IgD-negative memory B cell (primary cell): ENCODE data around the gene TTC3. TPM values are rescaled to one million over a fixed set of nuclear protein-coding genes. Genes with fewer than 3 reads are reported as not detected.
A peak's percentile ranks its signal among the peaks of the same experiment; 100 is the strongest.

Source experiments
- H3K27ac Mint-ChIP-seq, 3 donors: one replicate each; pipeline ENCODE4 v1.8.0; 2020 to 2022; ENCODE audit warnings: mild to moderate bottlenecking in 3 of 3, mixed read lengths in 3 of 3, moderate library complexity in 1 of 3
- H3K27me3 Mint-ChIP-seq: one replicate; pipeline ENCODE4 v1.8.0; 2021; ENCODE audit warnings: mixed read lengths
- H3K36me3 Mint-ChIP-seq: one replicate; pipeline ENCODE4 v1.8.0; 2020; ENCODE audit warnings: mild to moderate bottlenecking, mixed read lengths
- H3K4me1 Mint-ChIP-seq, 3 donors: one replicate each; pipeline ENCODE4 v1.8.0; 2020 to 2022; ENCODE audit warnings: mixed read lengths in 3 of 3, mild to moderate bottlenecking in 1 of 3
- H3K4me3 Mint-ChIP-seq, 4 donors: one replicate each; pipeline ENCODE4 v1.8.0; 2020 to 2022; ENCODE audit warnings: mild to moderate bottlenecking in 4 of 4, mixed read lengths in 4 of 4, moderate library complexity in 3 of 4
- H3K9me3 Mint-ChIP-seq, 3 donors: one replicate each; pipeline ENCODE4 v1.8.0; 2020 to 2021; ENCODE audit warnings: mixed read lengths in 3 of 3, mild to moderate bottlenecking in 1 of 3
- polyA plus RNA-seq: library from polyadenylated mRNA; unstranded; fragments of 300-500 nt; fragmentation: Illumina TruSeq; gene quantifications from one replicate; pipeline ENCODE4 v1.2.3, GENCODE V29; 2021

The TTC3 gene
- polyA plus RNA-seq, 1 donor from 2014 or later: 82.7 TPM

DNA sequence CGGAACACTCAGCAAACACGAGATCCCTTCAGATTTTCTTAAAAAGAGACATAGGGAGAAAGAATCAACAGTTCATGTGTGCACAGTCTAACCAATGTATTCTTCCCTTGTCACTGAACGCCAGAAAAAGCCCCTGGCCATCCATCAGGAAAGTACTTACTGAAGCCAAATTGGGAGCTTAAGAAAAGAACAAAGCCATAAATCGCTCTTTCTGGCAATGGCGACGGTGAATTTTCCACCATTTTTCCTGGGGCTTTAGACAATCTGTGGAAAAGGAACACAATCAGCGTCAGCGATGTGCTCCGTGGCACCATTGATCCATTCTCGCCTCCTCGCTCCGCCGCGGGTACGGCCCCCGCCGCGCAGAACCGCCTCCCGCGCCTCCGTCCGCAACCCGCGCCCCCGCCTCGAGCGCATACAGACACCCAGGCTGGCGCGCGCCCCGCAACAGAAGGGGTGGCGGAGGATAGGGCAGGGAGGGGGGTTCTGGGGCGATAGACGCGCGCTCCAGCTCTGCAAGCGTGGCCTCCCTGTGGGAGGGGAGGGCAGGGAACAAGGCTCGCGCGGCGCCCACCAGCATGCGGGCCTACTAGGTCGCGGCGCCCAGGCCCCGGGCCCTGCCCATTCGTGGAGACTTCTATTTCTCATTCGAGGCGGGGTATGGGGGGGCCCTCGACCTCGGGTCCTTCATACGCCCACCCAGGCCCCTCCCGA is 623 bp upstream of the TTC3 start:
- H3K27me3 Mint-ChIP-seq: no peaks in the 10 kb centered on the region
- peaks cover 0 to 4% (median 0%) of the 10 kb centered on the region in 3 donors for H3K9me3 Mint-ChIP-seq
- peaks cover 11 to 38% (median 26%) of the 10 kb centered on the region in 3 donors for H3K4me1 Mint-ChIP-seq
- H3K36me3 Mint-ChIP-seq: peaks cover 9% of the 10 kb centered on the region
- peak overlapping the region; percentile 85 to 93 (median 91) for H3K4me3 Mint-ChIP-seq
- H3K27ac Mint-ChIP-seq: peak overlapping the region; percentile 89 to 98 (median 97)

DNA sequence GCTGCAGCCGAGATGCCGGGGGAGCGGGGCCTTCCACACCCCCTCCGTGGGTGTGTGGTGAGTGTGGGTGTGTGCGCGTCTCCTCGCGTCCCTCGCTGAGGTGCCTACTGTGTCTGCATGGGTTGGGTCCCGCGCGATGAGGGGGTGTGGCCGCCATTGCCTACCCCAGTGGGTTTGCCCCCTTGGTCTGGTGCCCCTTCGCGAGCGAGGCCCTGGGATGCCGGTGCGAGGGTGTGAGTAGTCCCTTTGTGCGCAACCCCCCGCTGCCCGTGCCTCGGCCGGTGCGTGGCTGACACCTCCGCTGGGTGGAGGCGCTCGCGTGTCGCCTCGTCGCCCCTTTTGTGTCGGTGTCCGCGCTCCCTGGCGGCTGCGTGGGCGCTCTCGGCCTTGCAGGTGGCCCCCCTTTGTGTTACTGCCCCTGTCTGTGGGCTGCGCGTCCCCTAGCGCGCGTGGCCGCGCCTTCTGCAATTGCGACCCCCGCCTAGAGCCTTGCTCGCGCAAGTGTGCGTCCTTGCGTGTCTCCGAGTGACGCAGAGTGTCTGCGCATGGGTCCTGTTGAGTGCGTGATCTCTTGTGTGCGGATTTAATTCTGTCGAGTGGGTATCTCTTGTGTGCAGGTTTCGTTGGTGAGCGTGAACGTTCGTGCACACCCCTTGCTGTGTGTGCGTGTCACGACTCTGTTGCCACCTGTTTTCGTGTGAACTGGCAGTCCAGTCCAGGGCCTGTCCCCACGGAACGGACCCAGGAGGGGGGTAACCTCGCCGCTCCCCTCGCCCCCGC is 553 bp downstream of the TTC3 start:
- Mint-ChIP-seq H3K27ac (peak overlapping the region; percentile 89 to 99 (median 97)), H3K9me3 (peaks cover 0 to 4% (median 0%) of the 10 kb centered on the region in 3 donors), H3K4me1 (peaks cover 16 to 44% (median 31%) of the 10 kb centered on the region in 3 donors), H3K27me3 (no peaks in the 10 kb centered on the region), H3K4me3 (peak overlapping the region; percentile 82 to 98 (median 94)), H3K36me3 (peaks cover 4% of the 10 kb centered on the region)

DNA sequence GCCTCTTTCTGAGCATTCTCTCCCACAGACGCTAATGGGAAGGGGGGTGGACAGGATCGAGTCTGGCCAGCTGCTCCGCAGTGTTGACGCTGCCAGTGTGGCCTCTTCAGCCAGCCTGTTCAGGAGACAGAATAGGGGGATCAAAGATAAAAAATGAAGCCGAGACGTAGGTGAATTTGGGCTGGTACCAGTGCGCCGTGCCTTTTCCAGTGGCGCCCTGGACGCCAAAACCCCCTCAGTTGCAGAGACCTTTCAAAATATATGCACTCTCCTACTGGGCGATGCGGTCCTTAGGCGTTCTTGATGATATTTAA is 1.1 kb downstream of the TTC3 start:
- Mint-ChIP-seq H3K4me3 (peak overlapping the region; percentile 82 to 98 (median 94)), H3K4me1 (peaks cover 17 to 47% (median 35%) of the 10 kb centered on the region in 3 donors), H3K27ac (peak overlapping the region; percentile 89 to 99 (median 97)), H3K9me3 (peaks cover 1 to 4% (median 1%) of the 10 kb centered on the region in 3 donors), H3K27me3 (no peaks in the 10 kb centered on the region), H3K36me3 (peaks cover 2% of the 10 kb centered on the region)

DNA sequence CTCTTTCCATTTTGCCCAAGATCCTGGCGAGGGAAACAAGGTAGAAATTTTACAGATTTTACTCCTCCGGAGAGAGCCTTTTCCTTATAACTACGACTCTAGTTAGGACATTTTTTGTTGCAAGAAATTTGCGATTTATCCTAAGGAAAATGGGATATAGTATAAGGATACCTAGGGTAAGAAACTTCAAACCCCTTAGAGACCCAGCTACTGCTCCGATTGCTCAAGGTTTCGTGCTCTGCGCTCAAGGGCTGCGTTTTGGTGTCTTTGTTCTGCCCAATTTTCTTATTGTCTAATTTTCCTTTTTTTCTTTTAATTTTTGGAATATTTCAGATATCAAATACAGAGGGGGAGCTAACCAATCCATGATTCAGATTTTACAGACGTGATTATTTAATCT is 1.5 kb downstream of the TTC3 start:
- peaks cover 2 to 4% (median 2%) of the 10 kb centered on the region in 3 donors for H3K9me3 Mint-ChIP-seq
- H3K4me3 Mint-ChIP-seq: peak overlapping the region; percentile 82 to 98 (median 94)

DNA sequence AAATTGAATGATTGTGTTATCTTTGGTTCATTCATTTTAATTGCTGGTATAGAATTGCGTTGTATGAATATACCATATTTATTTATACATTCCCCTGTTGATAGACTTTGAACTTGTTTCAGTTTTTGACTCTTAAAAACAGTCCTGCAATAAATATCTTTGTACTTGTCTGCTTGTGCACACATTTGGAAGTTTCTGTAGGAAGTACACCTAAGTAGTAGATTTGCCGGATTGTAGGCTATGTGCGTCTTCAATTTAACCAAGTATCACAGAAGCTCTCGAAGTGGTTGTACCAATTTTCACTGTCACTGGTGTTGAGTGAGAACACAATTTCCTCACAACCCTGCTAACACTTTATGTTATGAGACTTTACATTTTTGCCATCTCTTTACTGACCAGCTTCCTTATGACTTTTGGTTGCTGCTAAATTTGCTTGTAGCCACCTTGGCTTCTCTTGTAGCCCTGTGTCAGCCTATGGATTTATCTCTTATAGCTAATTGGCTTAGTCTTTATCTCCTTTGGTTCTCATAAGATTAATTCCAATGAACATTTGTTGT is 2.2 kb downstream of the TTC3 start:
- Mint-ChIP-seq H3K27ac (peak overlapping the region in 1 of 3 donors; percentile 89), H3K9me3 (peaks cover 2 to 4% (median 2%) of the 10 kb centered on the region in 3 donors), H3K36me3 (peaks cover 4% of the 10 kb centered on the region), H3K4me3 (peak overlapping the region in 2 of 4 donors; percentile 82 to 93), H3K4me1 (peaks cover 19 to 45% (median 41%) of the 10 kb centered on the region in 3 donors), H3K27me3 (no peaks in the 10 kb centered on the region)

More for the DNA sequence above, 1.5 kb downstream of the TTC3 start:
- H3K27me3 Mint-ChIP-seq: no peaks in the 10 kb centered on the region
- H3K36me3 Mint-ChIP-seq: peaks cover 2% of the 10 kb centered on the region
- peak overlapping the region; percentile 89 to 99 (median 97) for H3K27ac Mint-ChIP-seq
- H3K4me1 Mint-ChIP-seq: peaks cover 19 to 47% (median 39%) of the 10 kb centered on the region in 3 donors

DNA sequence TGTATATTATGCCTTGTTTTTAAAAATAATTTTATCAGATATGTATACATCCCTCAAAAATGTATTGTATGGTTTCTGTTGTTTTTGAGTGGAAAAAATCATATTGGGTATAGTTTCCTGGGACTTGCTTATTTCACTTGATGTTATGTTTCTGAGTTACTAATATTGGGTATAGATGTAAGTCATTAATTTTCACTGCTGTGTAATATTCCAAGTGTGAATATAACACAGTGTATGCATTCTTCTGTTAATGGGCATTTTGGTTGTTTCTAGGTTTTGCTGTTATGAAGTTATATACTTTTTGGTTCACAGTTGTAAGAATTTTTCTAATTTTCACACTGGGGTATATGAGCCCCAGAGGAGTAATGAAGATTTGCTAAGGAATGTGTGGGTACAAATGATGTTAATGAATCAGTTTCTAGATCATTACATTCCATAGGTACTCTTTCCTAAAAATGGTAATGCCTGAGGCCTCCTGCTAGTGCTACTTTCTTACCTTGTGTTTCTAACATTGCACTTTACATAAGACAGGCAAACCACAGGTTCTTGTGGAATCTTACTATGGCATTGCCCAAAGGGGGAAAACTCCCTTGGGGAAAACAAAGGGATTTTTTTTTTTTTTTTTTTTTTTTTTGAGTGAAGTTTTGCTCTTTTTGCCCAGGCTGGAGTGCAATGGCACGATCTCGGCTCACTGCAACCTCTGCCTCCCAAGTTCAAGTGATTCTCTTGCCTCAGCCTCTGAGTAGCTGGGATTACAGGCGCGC is 3.2 kb downstream of the TTC3 start:
- H3K27me3 Mint-ChIP-seq: no peaks in the 10 kb centered on the region
- H3K27ac Mint-ChIP-seq: peak overlapping the region in 1 of 3 donors; percentile 89
- peaks cover 21 to 40% (median 38%) of the 10 kb centered on the region in 3 donors for H3K4me1 Mint-ChIP-seq
- H3K36me3 Mint-ChIP-seq: peaks cover 4% of the 10 kb centered on the region
- peaks cover 2 to 4% (median 2%) of the 10 kb centered on the region in 3 donors for H3K9me3 Mint-ChIP-seq
- H3K4me3 Mint-ChIP-seq: peak overlapping the region in 1 of 4 donors; percentile 43

DNA sequence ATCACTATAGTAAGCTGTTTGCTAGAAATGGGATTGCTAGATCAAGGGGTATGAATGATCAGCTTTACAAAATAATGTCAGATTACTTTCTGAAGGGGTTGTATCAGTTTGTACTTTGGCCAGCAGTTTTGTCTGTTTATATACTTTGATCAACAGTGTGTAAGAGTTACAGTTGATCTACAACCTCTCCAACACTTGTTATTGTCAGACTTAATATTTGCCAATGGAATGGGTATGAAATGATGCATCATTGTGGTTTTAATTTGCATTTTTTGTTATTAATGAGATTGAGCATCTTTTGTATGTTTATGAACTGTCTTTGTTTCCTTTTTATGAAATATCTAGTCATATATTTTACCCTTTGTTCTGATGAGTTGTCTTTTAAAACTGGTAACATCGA is 4.3 kb downstream of the TTC3 start:
- H3K4me1 Mint-ChIP-seq: peaks cover 14 to 32% (median 31%) of the 10 kb centered on the region in 3 donors

DNA sequence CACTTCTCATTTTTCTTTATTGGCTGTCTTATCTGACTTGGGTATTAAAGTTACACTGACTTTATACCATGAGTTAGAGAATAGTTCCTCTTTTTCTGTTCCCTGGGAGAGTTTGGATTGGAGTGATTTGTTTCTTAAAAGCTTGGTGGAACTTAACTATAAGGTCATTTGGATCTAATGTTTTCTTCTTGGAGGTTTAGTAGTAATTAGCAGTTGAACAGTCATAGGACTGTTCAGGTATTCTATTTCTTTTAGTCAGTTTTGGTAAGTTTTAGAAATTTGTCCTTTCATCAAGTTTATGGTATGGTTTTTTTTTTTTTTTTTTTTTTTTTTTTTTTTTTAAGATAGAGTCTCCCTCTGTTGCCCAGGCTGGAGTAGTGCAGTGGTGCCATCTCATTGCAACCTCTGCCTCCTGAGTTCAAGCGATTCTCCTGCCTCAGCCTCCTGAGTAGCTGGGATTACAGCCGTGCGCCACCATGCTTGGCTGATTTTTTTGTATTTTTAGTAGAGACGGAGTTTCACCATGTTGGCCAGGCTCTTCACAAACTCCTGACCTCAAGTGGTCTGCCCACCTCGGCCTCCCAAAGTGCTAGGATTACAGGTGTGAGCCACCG is 6.3 kb downstream of the TTC3 start:
- peaks cover 3% of the 10 kb centered on the region for H3K36me3 Mint-ChIP-seq
- H3K4me3 Mint-ChIP-seq: peak overlapping the region in 2 of 4 donors; percentile 18 to 48

More for the DNA sequence above, 4.3 kb downstream of the TTC3 start:
- Mint-ChIP-seq H3K9me3 (peaks cover 2 to 4% (median 2%) of the 10 kb centered on the region in 3 donors), H3K27ac (peak overlapping the region in 1 of 3 donors; percentile 26), H3K27me3 (no peaks in the 10 kb centered on the region), H3K4me3 (peak overlapping the region in 1 of 4 donors; percentile 25), H3K36me3 (peaks cover 3% of the 10 kb centered on the region)

DNA sequence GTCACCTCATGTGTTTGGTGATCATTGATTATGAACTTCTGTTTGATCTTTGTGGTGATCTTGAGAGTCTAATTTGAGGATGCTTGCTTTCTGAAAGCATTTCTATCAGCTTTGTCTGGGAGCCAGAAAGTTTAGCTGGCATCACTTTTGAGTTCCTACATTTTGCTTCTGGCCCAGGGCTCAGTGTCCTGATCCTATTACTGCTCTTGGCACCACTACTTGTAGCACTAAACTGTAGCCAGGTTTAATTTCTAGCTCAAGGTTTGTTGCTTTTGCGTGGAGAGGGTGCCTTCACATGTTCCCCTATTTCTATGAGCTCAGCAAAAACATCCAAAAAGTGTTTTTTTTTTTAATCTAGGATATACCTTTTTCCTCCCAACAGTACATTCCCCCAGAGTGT is 9.3 kb downstream of the TTC3 start:
- H3K4me1 Mint-ChIP-seq: peaks cover 16 to 32% (median 20%) of the 10 kb centered on the region in 3 donors
- no peak overlapping the region for H3K4me3 Mint-ChIP-seq
- H3K36me3 Mint-ChIP-seq: peaks cover 3% of the 10 kb centered on the region
- peaks cover 0 to 2% (median 2%) of the 10 kb centered on the region in 3 donors for H3K9me3 Mint-ChIP-seq
- no peaks in the 10 kb centered on the region for H3K27me3 Mint-ChIP-seq
- H3K27ac Mint-ChIP-seq: no peak overlapping the region

More for the DNA sequence above, 6.3 kb downstream of the TTC3 start:
- Mint-ChIP-seq H3K9me3 (peaks cover 2 to 4% (median 2%) of the 10 kb centered on the region in 3 donors), H3K4me1 (peaks cover 18 to 39% (median 35%) of the 10 kb centered on the region in 3 donors), H3K27me3 (no peaks in the 10 kb centered on the region), H3K27ac (peak overlapping the region in 1 of 3 donors; percentile 82)

DNA sequence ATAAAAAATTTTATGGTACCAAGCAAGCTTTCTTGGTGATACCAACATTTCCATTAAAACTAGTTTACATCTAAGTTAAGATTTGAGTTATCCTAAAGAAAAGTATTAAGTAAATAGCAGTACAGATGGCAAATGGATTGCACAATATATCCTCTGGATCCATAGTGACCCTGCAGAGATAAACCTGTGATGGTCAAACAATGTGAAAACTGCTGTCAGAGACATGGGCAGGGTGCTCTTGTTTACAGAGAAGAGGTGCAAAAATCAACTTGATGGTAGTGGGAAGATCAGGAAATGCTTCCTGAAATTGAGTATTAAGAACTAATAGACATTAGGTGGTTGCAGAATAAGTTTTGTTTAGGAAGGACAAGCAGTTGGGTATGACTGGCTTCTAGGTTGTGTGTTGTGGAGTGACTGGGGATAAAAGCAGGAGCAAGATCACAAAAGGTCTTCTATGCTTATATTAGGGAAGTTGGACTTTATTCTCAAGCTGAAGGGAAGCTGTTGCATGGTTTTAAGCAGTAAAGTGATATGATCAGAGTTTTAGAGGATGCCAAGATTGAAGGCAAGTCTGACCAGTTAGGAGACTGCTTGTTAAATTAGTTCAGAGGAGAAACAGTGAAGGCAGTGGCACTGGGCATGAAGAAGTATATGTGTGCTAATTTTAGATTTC is 9.9 kb downstream of the TTC3 start:
- peak overlapping the region in 1 of 3 donors; percentile 60 for H3K27ac Mint-ChIP-seq
- H3K9me3 Mint-ChIP-seq: peaks cover 0 to 2% (median 2%) of the 10 kb centered on the region in 3 donors
- H3K4me3 Mint-ChIP-seq: no peak overlapping the region
- H3K4me1 Mint-ChIP-seq: peaks cover 12 to 29% (median 15%) of the 10 kb centered on the region in 3 donors
- H3K27me3 Mint-ChIP-seq: no peaks in the 10 kb centered on the region
- H3K36me3 Mint-ChIP-seq: peaks cover 3% of the 10 kb centered on the region

DNA sequence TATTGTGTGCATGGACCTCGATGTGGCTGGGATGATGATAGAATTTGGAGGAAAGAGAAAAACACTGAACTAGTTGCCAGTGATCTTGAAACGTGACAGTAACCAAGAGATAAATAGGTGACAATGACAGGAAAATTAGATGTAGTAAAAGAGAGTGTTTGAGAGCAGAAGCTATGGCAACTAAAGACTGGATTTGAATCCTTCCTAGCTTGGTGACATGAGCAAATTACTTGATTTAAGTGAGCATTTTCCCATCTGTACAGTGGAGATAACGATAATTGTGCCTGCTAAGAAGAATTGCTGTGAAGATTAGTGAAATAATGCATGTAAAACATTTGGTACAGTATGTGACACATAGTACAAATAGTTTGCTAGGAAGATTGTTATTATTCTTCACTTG is 12.7 kb downstream of the TTC3 start:
- no peaks in the 10 kb centered on the region for H3K27me3 Mint-ChIP-seq
- no peak overlapping the region for H3K27ac Mint-ChIP-seq
- H3K4me3 Mint-ChIP-seq: no peak overlapping the region
- no peaks in the 10 kb centered on the region for H3K9me3 Mint-ChIP-seq
- H3K36me3 Mint-ChIP-seq: peaks cover 5% of the 10 kb centered on the region
- peaks cover 7 to 10% (median 8%) of the 10 kb centered on the region in 3 donors for H3K4me1 Mint-ChIP-seq

DNA sequence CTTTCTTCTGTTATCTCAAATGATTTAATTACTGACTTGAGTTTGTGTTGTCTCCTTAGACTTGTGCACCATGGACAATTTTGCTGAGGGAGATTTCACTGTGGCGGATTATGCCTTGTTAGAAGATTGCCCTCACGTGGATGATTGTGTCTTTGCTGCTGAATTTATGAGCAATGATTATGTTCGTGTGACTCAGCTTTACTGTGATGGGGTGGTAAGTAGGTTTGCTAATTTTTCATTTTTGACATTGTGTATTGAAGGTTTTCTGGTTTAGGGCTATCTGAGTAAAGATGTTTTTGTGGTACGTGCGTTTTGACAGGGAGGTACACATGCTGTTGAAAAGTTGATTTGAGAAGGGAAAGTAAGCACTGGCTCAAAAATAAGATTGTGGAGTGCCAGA is 14.1 kb downstream of the TTC3 start:
- Mint-ChIP-seq H3K27me3 (no peaks in the 10 kb centered on the region), H3K27ac (no peak overlapping the region), H3K4me3 (no peak overlapping the region), H3K9me3 (no peaks in the 10 kb centered on the region), H3K36me3 (peaks cover 4% of the 10 kb centered on the region), H3K4me1 (peaks cover 7 to 10% (median 8%) of the 10 kb centered on the region in 3 donors)

DNA sequence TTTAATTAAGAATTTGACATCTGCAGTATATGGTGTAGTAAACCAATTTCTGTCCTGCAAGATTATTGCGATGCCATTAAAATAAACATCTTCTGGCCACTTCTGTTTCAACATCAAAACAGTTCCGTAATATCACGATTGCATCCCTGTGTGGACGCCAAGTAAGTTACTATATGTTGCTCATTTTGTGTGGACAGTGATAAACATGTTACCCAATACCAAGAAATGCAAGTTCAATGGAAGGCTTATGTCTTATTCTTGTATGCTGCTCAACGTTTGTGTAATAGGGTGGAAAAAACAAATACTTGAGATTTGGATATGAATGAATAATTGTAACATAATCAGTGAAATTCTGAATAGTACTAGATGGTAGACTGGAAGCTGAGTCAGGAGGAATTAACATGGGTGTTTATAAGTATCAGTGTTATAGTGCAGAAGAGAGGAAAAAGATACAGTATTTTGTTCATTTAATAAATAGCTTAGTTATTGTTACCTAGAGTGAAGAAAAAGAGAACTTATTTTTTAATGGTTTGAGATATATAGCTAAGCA is 15.2 kb downstream of the TTC3 start:
- Mint-ChIP-seq H3K36me3 (peaks cover 7% of the 10 kb centered on the region), H3K27ac (no peak overlapping the region), H3K27me3 (no peaks in the 10 kb centered on the region), H3K4me1 (peaks cover 2 to 5% (median 4%) of the 10 kb centered on the region in 3 donors), H3K4me3 (no peak overlapping the region), H3K9me3 (no peaks in the 10 kb centered on the region)
